Measurements from ENCODE around the gene TMEM52. TPM values are rescaled to one million over a fixed set of nuclear protein-coding genes. Genes with fewer than 3 reads are reported as not detected.

Gene TMEM52
- total RNA-seq, 1 donor from 2014 or later = 5.4 TPM

DNA sequence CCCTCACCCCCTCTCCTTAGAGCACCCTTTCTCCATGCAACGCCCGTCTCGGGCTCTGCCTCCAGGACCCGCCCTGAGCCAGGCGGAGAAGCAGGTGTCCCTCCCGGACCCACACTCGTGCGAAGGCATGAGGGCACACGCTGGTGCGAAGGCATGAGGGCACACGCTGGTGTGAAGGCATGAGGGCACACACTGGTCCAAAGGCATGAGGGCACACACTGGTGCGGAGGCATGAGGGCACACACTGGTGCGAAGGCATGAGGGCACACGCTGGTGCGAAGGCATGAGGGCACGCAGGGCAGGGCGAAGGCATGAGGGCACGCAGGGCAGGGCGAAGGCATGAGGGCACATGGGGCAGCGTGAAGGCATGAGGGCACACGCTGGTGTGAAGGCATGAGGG is 5.8 kb upstream of the TMEM52 start:
- DNase-seq = no peak
- TF ChIP-seq, protein P1, sequence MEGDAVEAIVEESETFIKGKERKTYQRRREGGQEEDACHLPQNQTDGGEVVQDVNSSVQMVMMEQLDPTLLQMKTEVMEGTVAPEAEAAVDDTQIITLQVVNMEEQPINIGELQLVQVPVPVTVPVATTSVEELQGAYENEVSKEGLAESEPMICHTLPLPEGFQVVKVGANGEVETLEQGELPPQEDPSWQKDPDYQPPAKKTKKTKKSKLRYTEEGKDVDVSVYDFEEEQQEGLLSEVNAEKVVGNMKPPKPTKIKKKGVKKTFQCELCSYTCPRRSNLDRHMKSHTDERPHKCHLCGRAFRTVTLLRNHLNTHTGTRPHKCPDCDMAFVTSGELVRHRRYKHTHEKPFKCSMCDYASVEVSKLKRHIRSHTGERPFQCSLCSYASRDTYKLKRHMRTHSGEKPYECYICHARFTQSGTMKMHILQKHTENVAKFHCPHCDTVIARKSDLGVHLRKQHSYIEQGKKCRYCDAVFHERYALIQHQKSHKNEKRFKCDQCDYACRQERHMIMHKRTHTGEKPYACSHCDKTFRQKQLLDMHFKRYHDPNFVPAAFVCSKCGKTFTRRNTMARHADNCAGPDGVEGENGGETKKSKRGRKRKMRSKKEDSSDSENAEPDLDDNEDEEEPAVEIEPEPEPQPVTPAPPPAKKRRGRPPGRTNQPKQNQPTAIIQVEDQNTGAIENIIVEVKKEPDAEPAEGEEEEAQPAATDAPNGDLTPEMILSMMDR (IDR thresholded peaks at IDR 0.05; ENCODE audit: partially characterized antibody, unreplicated experiment) = no peak
- Mint-ChIP-seq H3K36me3 (ENCODE audit: unreplicated experiment) (no peaks in the 10 kb centered on the region), H3K27me3 (ENCODE audit: unreplicated experiment) (no peaks in the 10 kb centered on the region), H3K4me1 (ENCODE audit: low read depth, unreplicated experiment) (no peaks in the 10 kb centered on the region), H3K9me3 (ENCODE audit: unreplicated experiment) (peaks cover 2% of the 10 kb centered on the region), H3K27ac (ENCODE audit: unreplicated experiment) (peak overlapping the region; percentile 22), H3K4me3 (ENCODE audit: unreplicated experiment) (no peak overlapping the region)

DNA sequence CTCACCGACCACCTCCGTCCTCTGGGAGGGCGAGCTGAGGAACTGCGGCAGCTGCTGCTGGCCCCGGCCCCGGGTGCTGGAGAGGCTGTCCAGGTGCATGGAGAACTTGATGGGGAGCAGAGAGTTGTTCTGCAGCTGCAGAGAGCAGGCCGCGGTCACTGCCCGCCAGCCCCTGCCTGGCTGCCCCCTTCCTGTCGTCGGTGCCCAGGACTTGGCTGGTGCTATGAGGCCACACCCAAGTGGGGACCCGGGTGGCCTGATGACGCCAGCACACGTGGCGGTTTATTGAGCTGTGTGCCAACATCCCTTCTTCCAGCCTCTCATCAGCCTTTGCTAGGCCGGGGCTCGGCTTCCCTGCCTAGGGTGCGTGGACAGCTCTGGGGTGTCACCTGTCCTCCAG is 5.3 kb upstream of the TMEM52 start:
- no peaks in the 10 kb centered on the region for H3K4me1 Mint-ChIP-seq (ENCODE audit: low read depth, unreplicated experiment)
- H3K27me3 Mint-ChIP-seq (ENCODE audit: unreplicated experiment) = no peaks in the 10 kb centered on the region
- H3K36me3 Mint-ChIP-seq (ENCODE audit: unreplicated experiment) = no peaks in the 10 kb centered on the region
- H3K27ac Mint-ChIP-seq (ENCODE audit: unreplicated experiment) = no peak overlapping the region
- TF ChIP-seq, protein P1 (IDR thresholded peaks at IDR 0.05; ENCODE audit: partially characterized antibody, unreplicated experiment) = no peak
- H3K9me3 Mint-ChIP-seq (ENCODE audit: unreplicated experiment) = peaks cover 2% of the 10 kb centered on the region
- DNase-seq = peak; percentile 17
- H3K4me3 Mint-ChIP-seq (ENCODE audit: unreplicated experiment) = no peak overlapping the region

DNA sequence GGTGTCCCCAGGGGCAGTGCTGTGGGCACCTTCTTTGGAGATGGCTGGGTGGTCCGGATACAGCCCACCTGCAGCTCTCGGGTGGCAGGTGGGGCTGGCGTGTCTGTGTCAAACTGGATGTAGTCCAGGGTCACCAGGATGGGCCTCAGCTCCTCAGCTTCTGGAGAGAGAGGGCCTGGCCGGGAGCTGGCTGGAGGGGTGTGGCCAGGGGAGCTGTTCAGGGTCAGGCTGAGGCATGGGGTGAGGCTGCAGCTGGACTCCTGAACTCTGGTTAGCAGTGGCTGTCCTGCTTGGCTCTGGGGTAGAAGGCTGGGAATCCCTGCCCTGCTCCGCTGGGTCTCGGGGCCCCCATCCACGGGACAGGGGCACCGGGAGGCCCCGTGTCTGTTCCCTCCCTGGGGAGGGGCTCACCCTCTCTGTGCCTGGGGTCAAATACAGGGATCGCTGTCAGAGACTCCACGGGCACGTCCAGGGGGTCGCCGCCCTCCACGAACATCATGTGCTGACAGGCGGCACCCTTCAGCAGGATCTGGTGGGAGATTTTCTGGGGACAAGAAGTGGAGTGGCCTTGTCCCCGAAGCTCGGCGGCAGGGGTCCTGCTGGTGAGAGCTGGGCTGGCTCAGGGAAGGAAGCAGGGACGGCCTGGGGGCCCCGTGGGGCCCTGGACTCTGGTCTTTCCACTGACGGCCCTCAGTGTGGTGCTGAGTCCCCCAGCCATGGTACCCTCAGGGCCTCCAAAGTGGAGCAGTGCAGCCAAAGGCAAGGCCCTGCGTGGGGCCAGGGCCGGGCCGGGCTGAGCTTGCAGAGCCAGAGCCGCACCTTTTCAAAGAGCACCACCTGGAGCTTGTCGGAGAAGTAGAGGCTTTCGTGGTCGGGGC is 4.1 kb upstream of the TMEM52 start:
- Mint-ChIP-seq H3K4me1 (ENCODE audit: low read depth, unreplicated experiment) (no peaks in the 10 kb centered on the region), H3K9me3 (ENCODE audit: unreplicated experiment) (peaks cover 2% of the 10 kb centered on the region), H3K4me3 (ENCODE audit: unreplicated experiment) (no peak overlapping the region), H3K27ac (ENCODE audit: unreplicated experiment) (no peak overlapping the region), H3K27me3 (ENCODE audit: unreplicated experiment) (no peaks in the 10 kb centered on the region), H3K36me3 (ENCODE audit: unreplicated experiment) (no peaks in the 10 kb centered on the region)
- TF ChIP-seq, protein P1 (IDR thresholded peaks at IDR 0.05; ENCODE audit: partially characterized antibody, unreplicated experiment) = no peak
- peak; percentile 27 for DNase-seq

DNA sequence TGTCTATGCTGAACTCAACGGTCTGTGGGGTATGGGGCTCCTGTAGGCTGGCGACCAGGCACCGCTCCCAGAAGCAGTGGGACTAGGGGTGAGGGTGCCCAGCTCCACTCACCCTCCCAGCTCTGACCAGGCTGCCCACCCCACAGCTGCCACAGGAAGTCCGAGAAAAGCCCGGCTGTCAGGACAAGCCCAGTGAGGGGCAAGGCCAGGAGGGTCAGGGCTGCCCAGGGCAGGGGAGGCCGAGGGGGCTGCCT is 3.5 kb upstream of the TMEM52 start:
- H3K9me3 Mint-ChIP-seq (ENCODE audit: unreplicated experiment) = peaks cover 2% of the 10 kb centered on the region
- H3K4me3 Mint-ChIP-seq (ENCODE audit: unreplicated experiment) = no peak overlapping the region
- TF ChIP-seq, protein P1 (IDR thresholded peaks at IDR 0.05; ENCODE audit: partially characterized antibody, unreplicated experiment) = no peak
- H3K27me3 Mint-ChIP-seq (ENCODE audit: unreplicated experiment) = no peaks in the 10 kb centered on the region
- peak; percentile 19 for DNase-seq
- no peaks in the 10 kb centered on the region for H3K36me3 Mint-ChIP-seq (ENCODE audit: unreplicated experiment)
- no peaks in the 10 kb centered on the region for H3K4me1 Mint-ChIP-seq (ENCODE audit: low read depth, unreplicated experiment)
- H3K27ac Mint-ChIP-seq (ENCODE audit: unreplicated experiment) = no peak overlapping the region

DNA sequence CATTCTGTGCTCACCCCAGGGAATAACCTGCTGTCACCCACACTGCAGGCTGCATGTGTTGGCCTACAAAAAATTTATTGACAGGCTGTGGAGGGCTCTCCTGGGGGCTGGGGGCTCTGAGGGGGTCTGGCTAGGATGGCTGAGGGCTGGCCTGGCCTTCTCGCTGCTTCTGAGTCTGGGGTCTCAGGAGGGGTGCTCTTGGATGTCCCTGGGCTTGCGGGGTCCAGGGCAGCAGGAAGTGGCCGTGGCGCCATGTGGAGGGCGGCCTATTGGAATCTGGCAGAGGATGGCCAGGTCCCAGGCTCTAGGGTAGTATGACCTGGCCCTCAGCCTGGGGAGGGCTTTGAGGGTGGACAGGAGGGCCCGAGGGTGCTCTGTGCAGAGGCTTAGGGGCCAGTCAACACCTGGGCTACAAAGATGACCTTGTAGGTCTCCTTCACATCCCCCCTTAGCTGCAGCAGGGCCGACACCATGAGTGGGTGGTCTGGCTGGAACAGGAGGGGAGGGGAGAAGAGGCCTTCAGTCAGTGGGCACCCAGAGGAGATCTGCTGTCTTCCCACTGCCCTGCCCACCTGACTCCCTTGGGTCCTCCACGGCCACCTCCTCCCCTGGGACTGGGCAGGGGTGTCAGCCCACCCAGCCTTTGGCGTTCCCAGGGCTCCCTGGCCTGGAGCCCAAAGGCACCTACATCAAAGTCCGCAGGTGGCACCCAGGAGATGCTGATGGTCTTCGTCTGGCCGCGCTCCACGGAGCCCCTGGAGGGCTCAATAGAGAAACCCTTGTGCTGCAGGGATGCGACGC is 3.0 kb upstream of the TMEM52 start:
- H3K4me3 Mint-ChIP-seq (ENCODE audit: unreplicated experiment) = no peak overlapping the region

More for the DNA sequence above, 3.0 kb upstream of the TMEM52 start:
- no peak for DNase-seq
- Mint-ChIP-seq H3K27ac (ENCODE audit: unreplicated experiment) (no peak overlapping the region), H3K27me3 (ENCODE audit: unreplicated experiment) (no peaks in the 10 kb centered on the region), H3K4me1 (ENCODE audit: low read depth, unreplicated experiment) (no peaks in the 10 kb centered on the region), H3K9me3 (ENCODE audit: unreplicated experiment) (peaks cover 2% of the 10 kb centered on the region), H3K36me3 (ENCODE audit: unreplicated experiment) (no peaks in the 10 kb centered on the region)
- TF ChIP-seq, protein P1 (IDR thresholded peaks at IDR 0.05; ENCODE audit: partially characterized antibody, unreplicated experiment) = no peak

Data from glutamatergic neuron (in vitro differentiated cells).